ENCODE results near the gene RGS11. TPM values are rescaled to one million over a fixed set of nuclear protein-coding genes. Genes with fewer than 3 reads are reported as not detected.

The RGS11 gene
- polyA plus RNA-seq, 1 experiment = 0.33 TPM

DNA sequence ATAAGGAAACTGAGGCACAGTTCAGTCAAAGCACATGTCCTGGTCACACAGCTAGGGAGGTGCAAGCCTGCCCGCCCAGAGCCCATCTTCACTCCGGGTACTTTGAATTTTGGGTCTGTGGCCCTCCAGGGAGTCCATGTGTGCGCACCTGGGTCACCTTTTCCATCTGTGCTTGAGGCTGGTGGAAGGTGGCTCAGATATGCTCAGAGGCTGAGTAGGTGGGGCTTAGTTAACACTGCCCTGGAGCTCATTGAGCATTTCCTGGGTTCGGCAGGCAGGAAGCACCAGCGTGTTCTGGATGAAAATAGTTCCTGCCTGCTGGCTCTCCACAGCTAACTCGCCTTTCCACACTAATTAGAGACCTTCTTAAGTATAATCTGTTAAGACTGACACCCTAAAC, 21.9 kb downstream of the RGS11 start:
- POLR2A ChIA-PET = interaction anchor here (0.6 kb wide), 1 partner anchor 15 kb away, joined by 3 read pairs; no protein-coding TSS in a partner anchor
- TF ChIP-seq, protein P1, sequence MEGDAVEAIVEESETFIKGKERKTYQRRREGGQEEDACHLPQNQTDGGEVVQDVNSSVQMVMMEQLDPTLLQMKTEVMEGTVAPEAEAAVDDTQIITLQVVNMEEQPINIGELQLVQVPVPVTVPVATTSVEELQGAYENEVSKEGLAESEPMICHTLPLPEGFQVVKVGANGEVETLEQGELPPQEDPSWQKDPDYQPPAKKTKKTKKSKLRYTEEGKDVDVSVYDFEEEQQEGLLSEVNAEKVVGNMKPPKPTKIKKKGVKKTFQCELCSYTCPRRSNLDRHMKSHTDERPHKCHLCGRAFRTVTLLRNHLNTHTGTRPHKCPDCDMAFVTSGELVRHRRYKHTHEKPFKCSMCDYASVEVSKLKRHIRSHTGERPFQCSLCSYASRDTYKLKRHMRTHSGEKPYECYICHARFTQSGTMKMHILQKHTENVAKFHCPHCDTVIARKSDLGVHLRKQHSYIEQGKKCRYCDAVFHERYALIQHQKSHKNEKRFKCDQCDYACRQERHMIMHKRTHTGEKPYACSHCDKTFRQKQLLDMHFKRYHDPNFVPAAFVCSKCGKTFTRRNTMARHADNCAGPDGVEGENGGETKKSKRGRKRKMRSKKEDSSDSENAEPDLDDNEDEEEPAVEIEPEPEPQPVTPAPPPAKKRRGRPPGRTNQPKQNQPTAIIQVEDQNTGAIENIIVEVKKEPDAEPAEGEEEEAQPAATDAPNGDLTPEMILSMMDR (IDR thresholded peaks at IDR 0.05; ENCODE audit: low read depth, low read length) = no peak
- CTCF ChIA-PET = interaction anchor here (0.6 kb wide), 1 partner anchor 98 kb away, joined by 3 read pairs; no protein-coding TSS in a partner anchor

GRCh38 chr16:252366-253337, 23.1 kb downstream of the RGS11 start:
- Histone ChIP-seq H3K27me3 (ENCODE audit: control insufficient read depth, insufficient read depth, low read length) (no peaks in the 10 kb centered on the region), H3K9me3 (ENCODE audit: control insufficient read depth, insufficient read depth, low read length) (no peaks in the 10 kb centered on the region; the same call in 1 of the 2 replicates), H3K27ac (ENCODE audit: low read depth, low read length) (no peak overlapping the region), H3K4me3 (ENCODE audit: low read depth, low read length) (no peak overlapping the region)
- no peak for DNase-seq (ENCODE audit: low read depth, low spot score)
- ChIA-PET CTCF (interaction anchor here (0.5 kb wide), 1 partner anchor 11 kb away, joined by 7 read pairs; no protein-coding TSS in a partner anchor), POLR2A (no interaction called here)
- TF ChIP-seq, protein P1 (IDR thresholded peaks at IDR 0.05; ENCODE audit: low read depth, low read length) = no peak

More for the DNA sequence above, 21.9 kb downstream of the RGS11 start:
- Histone ChIP-seq H3K4me3 (ENCODE audit: low read depth, low read length) (no peak overlapping the region), H3K27me3 (ENCODE audit: control insufficient read depth, insufficient read depth, low read length) (no peaks in the 10 kb centered on the region), H3K27ac (ENCODE audit: low read depth, low read length) (no peak overlapping the region), H3K9me3 (ENCODE audit: control insufficient read depth, insufficient read depth, low read length) (no peaks in the 10 kb centered on the region; the same call in 1 of the 2 replicates)
- DNase-seq (ENCODE audit: low read depth, low spot score) = no peak

- ChIA-PET POLR2A (no interaction called here), CTCF (interaction anchor here (0.9 kb wide), 1 partner anchor 14 kb away, joined by 3 read pairs; the partner anchor contains the start of gene FAM234A)
- Histone ChIP-seq H3K9me3 (ENCODE audit: control insufficient read depth, insufficient read depth, low read length) (no peaks in the 10 kb centered on the region; the same call in 1 of the 2 replicates), H3K27ac (ENCODE audit: low read depth, low read length) (no peak overlapping the region), H3K27me3 (ENCODE audit: control insufficient read depth, insufficient read depth, low read length) (no peaks in the 10 kb centered on the region), H3K4me3 (ENCODE audit: low read depth, low read length) (no peak overlapping the region)
- TF ChIP-seq, protein P1 (IDR thresholded peaks at IDR 0.05; ENCODE audit: low read depth, low read length) = no peak
- no peak for DNase-seq (ENCODE audit: low read depth, low spot score)
Measured at GRCh38 chr16:249431-249830, 26.3 kb downstream of the RGS11 start.

- CTCF ChIA-PET = no interaction called here
- Histone ChIP-seq H3K4me3 (ENCODE audit: low read depth, low read length) (no peak overlapping the region), H3K27me3 (ENCODE audit: control insufficient read depth, insufficient read depth, low read length) (no peaks in the 10 kb centered on the region), H3K9me3 (ENCODE audit: control insufficient read depth, insufficient read depth, low read length) (no peaks in the 10 kb centered on the region; the same call in 1 of the 2 replicates), H3K27ac (ENCODE audit: low read depth, low read length) (no peak overlapping the region)
- POLR2A ChIA-PET = no interaction called here
- DNase-seq (ENCODE audit: low read depth, low spot score) = no peak
- TF ChIP-seq, protein P1 (IDR thresholded peaks at IDR 0.05; ENCODE audit: low read depth, low read length) = no peak
Measured at GRCh38 chr16:247027-247426, 28.7 kb downstream of the RGS11 start.

GRCh38 chr16:245105-245504, 30.6 kb downstream of the RGS11 start:
- Histone ChIP-seq H3K4me3 (ENCODE audit: low read depth, low read length) (no peak overlapping the region), H3K27me3 (ENCODE audit: control insufficient read depth, insufficient read depth, low read length) (no peaks in the 10 kb centered on the region), H3K9me3 (ENCODE audit: control insufficient read depth, insufficient read depth, low read length) (no peaks in the 10 kb centered on the region; the same call in 1 of the 2 replicates), H3K27ac (ENCODE audit: low read depth, low read length) (no peak overlapping the region)
- no peak for DNase-seq (ENCODE audit: low read depth, low spot score)
- ChIA-PET CTCF (no interaction called here), POLR2A (no interaction called here)
- TF ChIP-seq, protein P1 (IDR thresholded peaks at IDR 0.05; ENCODE audit: low read depth, low read length) = no peak
